ENCODE results near the gene KCNQ5. TPM values are rescaled to one million over a fixed set of nuclear protein-coding genes. Genes with fewer than 3 reads are reported as not detected.

Gene KCNQ5
- total RNA-seq, 1 experiment from 2014 or later: 0.07 TPM

- no peak overlapping the region for H2AFZ ChIP-seq (ENCODE audit: low read length)
- Mint-ChIP-seq H3K4me1 (peaks cover 0 to 7% of the 10 kb centered on the region in 2 experiments; a peak in 1 of 4 replicates), H3K9me3 (no peaks in the 10 kb centered on the region), H3K27me3 (ENCODE audit: low read depth) (no peaks in the 10 kb centered on the region), H3K36me3 (ENCODE audit: insufficient read depth in 1 of 3, low read depth in 3 of 3) (no peaks in the 10 kb centered on the region), H3K4me3 (no peak overlapping the region), H3K27ac (no peak overlapping the region)
- no peak overlapping the region for H4K5ac ChIP-seq (ENCODE audit: insufficient read length, low read depth, low read length)
- no peaks in the 10 kb centered on the region for H3K27me3 ChIP-seq (ENCODE audit: insufficient read depth, low read length)
- no peak overlapping the region for H3T11ph ChIP-seq (ENCODE audit: low read length)
- no peak overlapping the region for H3K23ac ChIP-seq (ENCODE audit: insufficient read length, low read depth, low read length)
- no peak overlapping the region for H2AK5ac ChIP-seq (ENCODE audit: insufficient read length, low read length)
- no peak overlapping the region for H2BK20ac ChIP-seq (ENCODE audit: low read depth, low read length, poor library complexity, severe bottlenecking)
- no peak overlapping the region for H4K8ac ChIP-seq (replicated peaks; ENCODE audit: insufficient read length, low read depth, low read length)
- no peak overlapping the region for H3K27ac ChIP-seq (ENCODE audit: insufficient read length, low read depth, low read length)
- no peak overlapping the region for H3K9ac ChIP-seq (ENCODE audit: extremely low read depth, insufficient read length, low read length)
- no peak overlapping the region for H4K91ac ChIP-seq (ENCODE audit: insufficient read length, low read depth, low read length)
- H2BK15ac ChIP-seq (ENCODE audit: low read depth, low read length): 0 out of 2 replicates have a peak overlapping the region, but pooled peaks have one; percentile 17
- H2BK120ac ChIP-seq (ENCODE audit: low read depth, low read length, poor library complexity, severe bottlenecking): no peak overlapping the region
- H3K9me3 ChIP-seq (ENCODE audit: control insufficient read depth, low read depth, low read length): no peaks in the 10 kb centered on the region
- no CpG with 5 or more reads among the region's 5 CpGs for WGBS (ENCODE audit: extremely low coverage, insufficient read length, low lambda C conversion rate)
- no peaks in the 10 kb centered on the region for H4K20me1 ChIP-seq (ENCODE audit: control insufficient read depth, insufficient read depth, insufficient read length)
- no peak overlapping the region for H2BK12ac ChIP-seq (ENCODE audit: insufficient read length, low read depth, low read length)
- H3K4me2 ChIP-seq (ENCODE audit: insufficient read depth, insufficient read length, low read length): no peak overlapping the region
- H3K18ac ChIP-seq (ENCODE audit: insufficient read length, low read depth, low read length): no peak overlapping the region
- no peak for DNase-seq
- H3K79me2 ChIP-seq (ENCODE audit: insufficient read depth, low read length): no peaks in the 10 kb centered on the region
- no peak overlapping the region for H3K56ac ChIP-seq (ENCODE audit: insufficient read length, low read depth, low read length)
- H3K79me1 ChIP-seq (ENCODE audit: insufficient read depth, low read depth, low read length, poor library complexity, severe bottlenecking): no peaks in the 10 kb centered on the region
- no peak overlapping the region for H2BK5ac ChIP-seq (ENCODE audit: insufficient read length, low read length)
- no peaks in the 10 kb centered on the region for H3K4me1 ChIP-seq (ENCODE audit: insufficient read depth, low read length)
- TF ChIP-seq CTCF (conservative IDR thresholded peaks at IDR 0.05): no peak
- H3K23me2 ChIP-seq (ENCODE audit: insufficient read length, low read depth, low read length, poor library complexity, severe bottlenecking): no peaks in the 10 kb centered on the region
- no peak overlapping the region for H3K14ac ChIP-seq (ENCODE audit: insufficient read depth, low read length)
- no peak overlapping the region for H3K4ac ChIP-seq (ENCODE audit: low read depth, low read length)
Observed at GRCh38 chr6:73242001-73242400, 620.1 kb downstream of the KCNQ5 start.

Small RNAs within 50 kb of the gene (microRNA-seq; reads per million reads assigned to microRNA genes)
- gene MIR4282 (ENCODE audit: borderline microRNAs expressed): not detected

Data from H9 (cell line).